IPS-18c (cell line): Measurements from ENCODE around the gene CELF3.
A peak's percentile ranks its signal among the peaks of the same experiment; 100 is the strongest.
"Not testable (repeated sequence)": the region's sequence is repeated elsewhere in the genome, so short reads cannot be mapped to it uniquely, and the experiment has no call there.

Source experiments
- H3K4me3 ChIP-seq: 2 replicates; pipeline ENCODE4 v1.7.0; 2013; ENCODE audit warnings: low read depth, mild to moderate bottlenecking, low read length, moderate library complexity; ENCODE audit not compliant: insufficient read depth
- H3K9me3 ChIP-seq: one replicate; pipeline ENCODE4 v1.6.1; 2013; ENCODE audit warnings: mild to moderate bottlenecking, low read length, moderate library complexity; ENCODE audit not compliant: control insufficient read depth, insufficient read depth

The CELF3 gene

GRCh38 chr1:151716771-151717631, at the start of gene CELF3:
Gene CELF3 (minus strand): TSS chr1:151716803. CDS start chr1:151716020, 783 bp downstream.
- Histone ChIP-seq H3K4me3 (peak within 1 kb of the TSS; percentile 56), H3K9me3 (no peaks in the 10 kb centered on the region)

GRCh38 chr1:151763990-151764389, 47.4 kb upstream of the CELF3 start:
- peak overlapping the region; percentile 81 for H3K4me3 ChIP-seq
- H3K9me3 ChIP-seq: peaks cover 2% of the 10 kb centered on the region

- peaks cover 2% of the 10 kb centered on the region for H3K9me3 ChIP-seq
- H3K4me3 ChIP-seq: peak within 1 kb of the TSS; percentile 81
These were observed 46.6 kb upstream of the CELF3 start, which contains the start of gene MRPL9 for GRCh38 chr1:151762941-151763921. Gene MRPL9 (minus strand): TSS chr1:151763496. CDS start chr1:151763479, 17 bp downstream.

GRCh38 chr1:151760597-151761385, 44.2 kb upstream of the CELF3 start:
- Histone ChIP-seq H3K9me3 (peaks cover 2% of the 10 kb centered on the region), H3K4me3 (no peak overlapping the region)

- Histone ChIP-seq H3K4me3 (no peak overlapping the region), H3K9me3 (peaks cover 2% of the 10 kb centered on the region)
These were observed 42.6 kb upstream of the CELF3 start for GRCh38 chr1:151759241-151759640.

- peaks cover 3% of the 10 kb centered on the region for H3K9me3 ChIP-seq
These were observed 39.7 kb upstream of the CELF3 start for GRCh38 chr1:151756291-151756690.

GRCh38 chr1:151741516-151741915, 24.9 kb upstream of the CELF3 start:
- Histone ChIP-seq H3K4me3 (no peak overlapping the region), H3K9me3 (no peaks in the 10 kb centered on the region)

More at GRCh38 chr1:151756291-151756690, 39.7 kb upstream of the CELF3 start:
- no peak overlapping the region for H3K4me3 ChIP-seq

- H3K9me3 ChIP-seq: no peaks in the 10 kb centered on the region
These were observed 23.2 kb upstream of the CELF3 start for GRCh38 chr1:151739590-151740355.

GRCh38 chr1:151737479-151737878, 20.9 kb upstream of the CELF3 start:
- no peaks in the 10 kb centered on the region for H3K9me3 ChIP-seq
- H3K4me3 ChIP-seq: no peak overlapping the region

More at GRCh38 chr1:151739590-151740355, 23.2 kb upstream of the CELF3 start:
- H3K4me3 ChIP-seq: no peak overlapping the region

- Histone ChIP-seq H3K9me3 (no peaks in the 10 kb centered on the region), H3K4me3 (no peak overlapping the region)
These were observed 20.4 kb upstream of the CELF3 start for GRCh38 chr1:151737026-151737425.

GRCh38 chr1:151733995-151734394, 17.4 kb upstream of the CELF3 start:
- not testable (repeated sequence) for H3K4me3 ChIP-seq, H3K9me3 ChIP-seq

GRCh38 chr1:151733126-151733525, 16.5 kb upstream of the CELF3 start:
- Histone ChIP-seq H3K4me3 (no peak overlapping the region), H3K9me3 (no peaks in the 10 kb centered on the region)

- no peaks in the 10 kb centered on the region for H3K9me3 ChIP-seq
- no peak overlapping the region for H3K4me3 ChIP-seq
These were observed 13.3 kb upstream of the CELF3 start for GRCh38 chr1:151729966-151730291.

GRCh38 chr1:151729157-151729965, 12.8 kb upstream of the CELF3 start:
- no peaks in the 10 kb centered on the region for H3K9me3 ChIP-seq
- H3K4me3 ChIP-seq: no peak overlapping the region; the same call in 1 of the 2 replicates

- Histone ChIP-seq H3K4me3 (peak overlapping the region; percentile 1), H3K9me3 (no peaks in the 10 kb centered on the region)
These were observed 11.8 kb upstream of the CELF3 start for GRCh38 chr1:151728151-151729054.
